ENCODE data around the gene GTPBP2. TPM values are rescaled to one million over a fixed set of nuclear protein-coding genes. Genes with fewer than 3 reads are reported as not detected.

The GTPBP2 gene
- total RNA-seq, 1 donor from 2014 or later: 76.6 TPM

GRCh38 chr6:43572015-43572414 lies 57.0 kb downstream of the GTPBP2 start:
- no peak for TF ChIP-seq CTCF (IDR thresholded peaks at IDR 0.05; ENCODE audit: unreplicated experiment)
- H3K9me3 Mint-ChIP-seq (ENCODE audit: unreplicated experiment): no peaks in the 10 kb centered on the region
- peaks cover 8% of the 10 kb centered on the region for H3K4me1 Mint-ChIP-seq (ENCODE audit: unreplicated experiment)
- peaks cover 20% of the 10 kb centered on the region for H3K36me3 Mint-ChIP-seq (ENCODE audit: low read depth, unreplicated experiment)
- DNase-seq (ENCODE audit: low spot score): no peak
- H3K27me3 Mint-ChIP-seq (ENCODE audit: unreplicated experiment): peaks cover 8% of the 10 kb centered on the region
- H3K4me3 Mint-ChIP-seq (ENCODE audit: unreplicated experiment): no peak overlapping the region
- H3K27ac Mint-ChIP-seq (ENCODE audit: unreplicated experiment): no peak overlapping the region

GRCh38 chr6:43570876-43571441 lies 58.1 kb downstream of the GTPBP2 start:
- TF ChIP-seq CTCF (IDR thresholded peaks at IDR 0.05; ENCODE audit: unreplicated experiment): no peak
- DNase-seq (ENCODE audit: low spot score): no peak
- H3K27ac Mint-ChIP-seq (ENCODE audit: unreplicated experiment): no peak overlapping the region
- peaks cover 6% of the 10 kb centered on the region for H3K27me3 Mint-ChIP-seq (ENCODE audit: unreplicated experiment)
- peaks cover 7% of the 10 kb centered on the region for H3K4me1 Mint-ChIP-seq (ENCODE audit: unreplicated experiment)
- H3K9me3 Mint-ChIP-seq (ENCODE audit: unreplicated experiment): no peaks in the 10 kb centered on the region
- H3K4me3 Mint-ChIP-seq (ENCODE audit: unreplicated experiment): no peak overlapping the region
- peaks cover 20% of the 10 kb centered on the region for H3K36me3 Mint-ChIP-seq (ENCODE audit: low read depth, unreplicated experiment)

Other genes with a start within 250 kb of the GTPBP2 start
- gene ABCC10, start 201.7 kb downstream of the GTPBP2 start, total RNA-seq (ENCODE audit: unreplicated experiment): 45.6 TPM
- 0.18 TPM for gene DLK2, start 173.7 kb downstream of the GTPBP2 start, total RNA-seq (ENCODE audit: unreplicated experiment)
- gene TJAP1, start 151.7 kb downstream of the GTPBP2 start, total RNA-seq (ENCODE audit: unreplicated experiment): 41.8 TPM
- gene LRRC73, start 118.9 kb downstream of the GTPBP2 start, total RNA-seq (ENCODE audit: unreplicated experiment): 0.28 TPM
- gene YIPF3, start 112.3 kb downstream of the GTPBP2 start, total RNA-seq (ENCODE audit: unreplicated experiment): 138 TPM
- 30.7 TPM for gene POLR1C, start 112.2 kb downstream of the GTPBP2 start, total RNA-seq (ENCODE audit: unreplicated experiment)
- gene XPO5, start 53.2 kb downstream of the GTPBP2 start, total RNA-seq (ENCODE audit: unreplicated experiment): 37.6 TPM
- 12.5 TPM for gene POLH, start 53.1 kb downstream of the GTPBP2 start, total RNA-seq (ENCODE audit: unreplicated experiment)
- 26.8 TPM for gene MAD2L1BP, start 6.6 kb upstream of the GTPBP2 start, total RNA-seq (ENCODE audit: unreplicated experiment)
- not detected for gene RSPH9, start 15.8 kb upstream of the GTPBP2 start, total RNA-seq (ENCODE audit: unreplicated experiment)
- gene MRPS18A, start 58.5 kb upstream of the GTPBP2 start, total RNA-seq (ENCODE audit: unreplicated experiment): 45.5 TPM
- 3.5 TPM for gene VEGFA, start 140.9 kb upstream of the GTPBP2 start, total RNA-seq (ENCODE audit: unreplicated experiment)